Measurements from ENCODE around the gene CAPN5. TPM values are rescaled to one million over a fixed set of nuclear protein-coding genes. Genes with fewer than 3 reads are reported as not detected.

The CAPN5 gene
- total and polyA plus RNA-seq, 2 of the 13 experiments (the other 11 are each of a cell fraction or from before 2014, with no cell fraction given), result 0.27 to 1.2 TPM

GRCh38 chr11:77121096-77121640, 54.4 kb downstream of the CAPN5 start:
- Histone ChIP-seq H3K4me3 (replicated peaks in 1 of 3; ENCODE audit: insufficient read depth in 1 of 3, low read depth in 2 of 3, low read length in 3 of 3) (no peak overlapping the region), H3K9ac (ENCODE audit: insufficient read depth, low read depth, low read length) (no peak overlapping the region), H4K20me1 (ENCODE audit: insufficient read depth, low read length) (no peaks in the 10 kb centered on the region), H2AFZ (ENCODE audit: low read length) (no peak overlapping the region), H3K79me2 (ENCODE audit: insufficient read depth, low read length) (no peaks in the 10 kb centered on the region), H3K9me3 (ENCODE audit: low read length) (no peaks in the 10 kb centered on the region), H3K27ac (ENCODE audit: extremely low read length, insufficient read depth, low read length) (no peak overlapping the region), H3K4me1 (ENCODE audit: insufficient read depth, low read length) (peaks cover 2% of the 10 kb centered on the region), H3K36me3 (replicated peaks in 1 of 2; ENCODE audit: control insufficient read depth in 1 of 2, insufficient read depth in 2 of 2, low read length in 2 of 2) (no peaks in the 10 kb centered on the region), H3K4me2 (ENCODE audit: low read depth, low read length) (no peak overlapping the region), H3K27me3 (ENCODE audit: control insufficient read depth in 1 of 2, insufficient read depth in 2 of 2, low read length in 2 of 2) (peaks cover 4 to 8% of the 10 kb centered on the region in 2 experiments; a peak in 1 of 5 replicates)
- no TSS peak for BruUV-seq (replicated peaks)
- ChIA-PET CTCF (ENCODE audit: low intra/inter-chr PET ratio, low total read pairs) (no interaction called here), POLR2A (no interaction called here)
- DNase-seq (ENCODE audit: low spot score) (no peak), FAIRE-seq (no peak), ATAC-seq (no peak)
- intact Hi-C loops (cut with micrococcal nuclease; ENCODE audit: unreplicated experiment), result no loop called here
- WGBS (ENCODE audit: low lambda C conversion rate), result 26% methylated on average over 5 of the region's 10 CpGs
- in situ Hi-C loops (cut with HindIII; ENCODE audit: extremely low pct_ligation_motif_present, low pct_unique_long_range_greater_than_20kb), result no loop called here
- TF ChIP-seq MNT (IDR thresholded peaks at IDR 0.05), result 0 out of 2 replicates have a peak, but pooled peaks have one; percentile 5
- no peak for TF ChIP-seq FOXK2 (IDR thresholded peaks at IDR 0.05)
- TF ChIP-seq ZNF101 (CRISPR knock-in tag; IDR thresholded peaks at IDR 0.05; ENCODE audit: borderline replicate concordance, low read depth), result no peak

GRCh38 chr11:77121876-77122575, 55.3 kb downstream of the CAPN5 start:
- no peaks in the 10 kb centered on the region for H3K36me3 ChIP-seq (replicated peaks in 1 of 2; ENCODE audit: control insufficient read depth in 1 of 2, insufficient read depth in 2 of 2, low read length in 2 of 2)
- no peak overlapping the region for H3K9ac ChIP-seq (ENCODE audit: insufficient read depth, low read depth, low read length)
- peak; percentile 17; the same call in 1 of the 3 replicates for ATAC-seq
- ChIA-PET POLR2A (no interaction called here), CTCF (ENCODE audit: low intra/inter-chr PET ratio, low total read pairs) (no interaction called here)
- TF ChIP-seq RBM39 (IDR thresholded peaks at IDR 0.05; ENCODE audit: low read depth, low read length, poor library complexity, severe bottlenecking) (no peak), ZNF577 (CRISPR knock-in tag; IDR thresholded peaks at IDR 0.05; ENCODE audit: borderline replicate concordance, low read depth) (no peak), ZNF639 (CRISPR knock-in tag; conservative IDR thresholded peaks at IDR 0.05) (no peak), ZKSCAN1 (IDR thresholded peaks at IDR 0.05; ENCODE audit: low read length) (no peak)
- H3K27ac ChIP-seq (ENCODE audit: extremely low read length, insufficient read depth, low read length), result no peak overlapping the region
- no peak overlapping the region for H2AFZ ChIP-seq (ENCODE audit: low read length)
- H4K20me1 ChIP-seq (ENCODE audit: insufficient read depth, low read length), result no peaks in the 10 kb centered on the region
- WGBS (ENCODE audit: low lambda C conversion rate), result 32% methylated on average over 8 of the region's 8 CpGs
- FAIRE-seq, result no peak
- no peak for DNase-seq (ENCODE audit: low spot score)
- H3K4me1 ChIP-seq (ENCODE audit: insufficient read depth, low read length), result peaks cover 10% of the 10 kb centered on the region
- H3K27me3 ChIP-seq (ENCODE audit: control insufficient read depth in 1 of 2, insufficient read depth in 2 of 2, low read length in 2 of 2), result peaks cover 4 to 13% of the 10 kb centered on the region in 2 experiments; a peak in 2 of 5 replicates
- H3K79me2 ChIP-seq (ENCODE audit: insufficient read depth, low read length), result no peaks in the 10 kb centered on the region
- intact Hi-C loops (cut with micrococcal nuclease; ENCODE audit: unreplicated experiment) (no loop called here), in situ Hi-C loops (cut with HindIII; ENCODE audit: extremely low pct_ligation_motif_present, low pct_unique_long_range_greater_than_20kb) (no loop called here)
- H3K9me3 ChIP-seq (ENCODE audit: low read length), result no peaks in the 10 kb centered on the region
- H3K4me2 ChIP-seq (ENCODE audit: low read depth, low read length), result no peak overlapping the region
- BruUV-seq (replicated peaks), result no TSS peak
- no peak overlapping the region for H3K4me3 ChIP-seq (replicated peaks in 1 of 3; ENCODE audit: insufficient read depth in 1 of 3, low read depth in 2 of 3, low read length in 3 of 3)

Data from HepG2 (cell line).